C1 segment of cervical spinal cord (tissue), 14 donors: ENCODE measurements around the gene LYPD8.

ENCODE experiments used
- DNase-seq, 14 donors: peaks; one replicate each; lab custom pipeline; 2025; lab: John Stamatoyannopoulos, UW

LYPD8 gene

DNA sequence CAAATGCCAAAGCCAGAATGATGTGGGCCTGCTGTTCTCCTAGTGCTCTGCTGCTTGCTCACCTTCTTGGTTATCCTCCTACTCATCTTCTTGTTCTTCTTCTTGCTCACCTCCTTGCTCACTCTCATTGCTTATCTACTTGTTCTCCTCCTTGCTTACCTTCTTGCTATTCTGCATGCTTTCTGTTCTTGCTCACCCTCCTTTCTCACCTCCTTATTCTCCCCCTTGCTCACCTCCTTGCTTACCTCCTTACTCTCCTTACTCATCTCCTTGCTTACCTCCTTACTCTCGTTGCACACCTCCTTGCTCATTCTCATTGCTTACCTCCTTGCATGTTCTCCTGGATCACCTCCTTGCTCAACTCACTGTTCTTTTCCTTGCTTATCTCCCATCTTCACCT, 52.8 kb downstream of the LYPD8 start, which contains the start of gene OR14I1:
Gene OR14I1 (minus strand): TSS at position 53 of the 400 bp plus-strand sequence.
- DNase-seq = no peak

DNA sequence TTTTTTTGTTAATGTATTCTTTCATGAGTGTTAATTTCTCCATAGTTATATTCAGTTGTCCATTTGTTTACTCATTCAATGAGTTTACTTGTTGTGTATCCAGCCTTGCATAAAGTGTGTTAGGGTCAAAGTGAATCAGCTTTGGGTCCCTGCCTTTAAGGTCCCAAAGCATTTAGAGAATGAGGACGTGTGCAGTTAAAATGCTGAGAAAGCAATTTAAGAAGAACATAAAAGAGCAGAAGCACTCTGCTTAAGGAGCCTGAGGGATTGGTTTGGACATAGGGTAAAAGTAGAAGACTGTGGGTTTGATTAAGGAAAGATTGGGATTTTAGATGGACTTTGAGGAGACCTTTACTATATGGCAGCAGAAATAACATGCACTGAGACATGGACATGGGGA, 56.5 kb downstream of the LYPD8 start:
- no peak for DNase-seq

DNA sequence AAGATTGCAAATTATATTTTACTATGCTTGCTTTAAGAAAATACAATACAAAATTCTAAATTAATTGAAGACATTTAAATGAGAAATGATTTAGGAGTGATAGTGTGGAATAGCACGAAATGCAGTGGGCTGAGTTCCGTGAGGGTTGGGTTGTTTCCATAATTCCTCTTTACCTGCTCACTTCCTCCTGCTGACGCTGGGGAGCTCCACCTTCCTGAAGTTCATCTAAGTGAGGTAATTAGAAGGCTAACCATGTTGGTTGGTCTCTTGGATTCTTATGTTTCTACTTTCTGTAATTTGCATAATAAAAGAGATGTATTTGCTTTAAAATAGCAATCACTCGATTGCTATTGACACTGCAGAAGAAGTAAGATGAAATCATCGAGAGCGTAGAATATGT, 57.7 kb downstream of the LYPD8 start:
- no peak for DNase-seq

DNA sequence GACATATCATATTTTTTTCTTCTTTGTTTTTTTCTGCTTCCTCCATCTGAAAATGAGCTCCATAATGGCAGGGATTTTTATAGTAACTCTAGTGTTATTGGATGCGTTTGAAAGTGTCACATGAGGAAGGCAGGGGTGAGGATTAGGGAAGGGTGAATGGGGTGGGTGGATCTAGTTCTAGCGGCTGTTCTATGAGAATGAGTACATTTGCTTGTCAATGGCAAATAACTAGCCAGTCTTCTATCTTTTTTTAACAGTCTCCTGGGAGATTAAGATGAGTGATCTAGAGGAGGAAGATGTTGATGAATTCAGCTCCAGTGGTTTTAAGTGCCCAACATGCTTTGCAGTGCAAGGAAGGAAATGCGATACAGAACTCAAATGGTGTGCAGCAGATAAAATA, 58.8 kb downstream of the LYPD8 start:
- DNase-seq = no peak

DNA sequence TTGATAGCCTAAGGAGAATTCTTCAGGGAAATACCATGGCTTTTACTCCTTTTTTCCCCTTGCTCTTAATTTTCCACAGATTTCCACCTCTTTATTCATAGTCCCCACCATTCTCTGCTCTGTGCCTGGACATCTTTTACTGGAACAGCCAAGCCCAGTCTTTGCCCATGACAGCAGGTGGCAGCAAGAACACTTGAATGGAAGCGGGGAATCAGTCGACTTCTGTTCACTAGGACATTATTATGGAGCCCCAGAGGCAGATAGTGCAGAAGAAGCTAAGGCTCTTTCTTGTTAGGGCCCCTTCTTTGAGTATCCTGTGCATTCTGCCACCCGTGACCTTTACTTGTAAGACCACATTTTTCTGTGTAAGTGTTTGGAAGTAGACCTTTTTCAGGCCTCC, 59.3 kb downstream of the LYPD8 start:
- DNase-seq = no peak

DNA sequence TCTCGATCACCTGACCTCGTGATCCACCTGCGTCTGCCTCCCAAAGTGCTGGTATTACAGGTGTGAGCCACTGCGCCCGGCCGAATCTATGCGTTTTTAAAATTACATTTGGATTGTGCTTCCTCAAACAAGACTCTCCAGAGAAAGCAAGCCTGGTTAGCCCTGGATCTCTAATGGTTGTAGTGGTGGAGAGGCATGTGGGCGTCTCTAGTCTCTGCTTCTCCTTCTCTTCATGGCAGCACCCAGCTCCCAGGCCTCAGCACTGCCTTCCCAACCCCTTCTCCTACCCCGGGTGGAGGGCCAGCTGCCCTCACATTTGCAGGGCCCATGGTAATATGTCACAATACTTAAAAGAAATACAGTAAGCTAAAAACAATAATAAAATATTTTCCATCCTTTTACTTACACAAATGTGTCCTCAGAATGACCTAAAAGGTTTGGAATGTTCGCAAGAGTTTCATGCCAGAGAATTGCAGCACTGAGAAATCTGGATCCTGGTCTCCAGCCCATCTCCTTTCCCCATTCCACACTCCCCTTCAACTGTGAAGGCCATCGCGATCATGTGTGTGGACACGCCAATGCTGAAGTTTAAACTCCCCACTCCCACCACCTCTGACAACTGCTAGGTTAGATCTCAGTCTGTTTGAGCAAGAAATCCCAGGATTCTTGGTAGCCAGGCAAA, 60.0 kb downstream of the LYPD8 start:
- no peak for DNase-seq

DNA sequence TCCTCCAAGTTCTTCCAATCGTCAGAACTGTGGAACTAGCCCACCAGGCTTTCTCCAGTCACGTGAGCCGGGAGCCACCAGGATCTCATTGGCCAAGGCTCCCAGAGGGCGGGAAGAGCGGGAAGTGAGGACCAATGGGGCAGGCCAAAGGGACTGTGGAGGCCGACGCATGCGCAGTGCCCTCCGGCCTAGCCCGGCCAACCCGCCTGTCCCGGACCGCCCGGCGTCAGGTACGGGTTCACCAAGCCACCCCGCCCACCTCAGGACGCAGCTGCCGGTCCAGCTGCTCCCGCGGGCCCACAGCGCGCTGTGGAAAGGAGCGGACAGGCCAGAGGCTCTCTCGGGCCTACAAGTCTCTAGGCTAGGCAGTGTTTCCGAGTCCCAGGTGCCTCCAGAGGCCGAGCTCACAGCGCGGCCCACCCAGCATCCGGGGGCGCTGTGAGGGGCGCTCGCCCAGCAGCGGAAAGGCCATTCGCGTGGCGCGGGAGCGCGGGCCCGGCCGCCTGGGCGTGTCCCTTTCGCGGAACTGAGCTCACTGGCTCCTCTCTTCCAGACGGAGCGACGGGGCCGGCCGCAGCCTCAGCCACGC, 63.9 kb downstream of the LYPD8 start:
- no peak for DNase-seq
